Measurements from ENCODE around the gene SCARB2. TPM values are rescaled to one million over a fixed set of nuclear protein-coding genes. Genes with fewer than 3 reads are reported as not detected.
A peak's percentile ranks its signal among the peaks of the same experiment; 100 is the strongest.

Gene SCARB2
- total and polyA plus RNA-seq, 8 donors = 36.8 to 123 (median 72.4) TPM

DNA sequence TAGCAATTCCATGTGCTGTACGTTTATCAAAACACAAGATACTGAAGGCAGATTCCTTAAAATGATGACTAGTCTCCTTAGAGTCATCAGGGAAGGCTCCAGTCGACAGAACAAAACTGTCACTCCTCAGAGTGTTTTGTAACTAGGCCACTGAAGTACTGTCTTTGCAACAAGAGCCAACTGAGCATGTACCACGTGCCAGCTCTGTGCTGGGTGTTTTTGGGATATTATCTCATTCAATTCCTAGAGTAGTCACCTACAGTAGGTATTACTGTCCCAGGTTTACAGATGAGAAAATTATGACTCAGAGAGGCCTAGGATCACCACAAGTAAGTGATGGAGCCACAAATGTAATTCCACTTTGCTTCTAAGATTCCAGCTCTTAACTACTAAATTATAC lies 47.1 kb downstream of the SCARB2 start:
- no peak for DNase-seq
- Histone ChIP-seq H3K27me3 (no peaks in the 10 kb centered on the region), H3K4me1 (no peaks in the 10 kb centered on the region), H3K9me3 (no peaks in the 10 kb centered on the region), H3K36me3 (peaks cover 0 to 62% (median 9%) of the 10 kb centered on the region in 3 donors), H3K4me3 (no peak overlapping the region), H3K27ac (no peak overlapping the region)
- no peak for FAIRE-seq
- intact Hi-C loops (cut with DNase I) = no loop called here
- no peak for ATAC-seq
- TF ChIP-seq, protein P1, sequence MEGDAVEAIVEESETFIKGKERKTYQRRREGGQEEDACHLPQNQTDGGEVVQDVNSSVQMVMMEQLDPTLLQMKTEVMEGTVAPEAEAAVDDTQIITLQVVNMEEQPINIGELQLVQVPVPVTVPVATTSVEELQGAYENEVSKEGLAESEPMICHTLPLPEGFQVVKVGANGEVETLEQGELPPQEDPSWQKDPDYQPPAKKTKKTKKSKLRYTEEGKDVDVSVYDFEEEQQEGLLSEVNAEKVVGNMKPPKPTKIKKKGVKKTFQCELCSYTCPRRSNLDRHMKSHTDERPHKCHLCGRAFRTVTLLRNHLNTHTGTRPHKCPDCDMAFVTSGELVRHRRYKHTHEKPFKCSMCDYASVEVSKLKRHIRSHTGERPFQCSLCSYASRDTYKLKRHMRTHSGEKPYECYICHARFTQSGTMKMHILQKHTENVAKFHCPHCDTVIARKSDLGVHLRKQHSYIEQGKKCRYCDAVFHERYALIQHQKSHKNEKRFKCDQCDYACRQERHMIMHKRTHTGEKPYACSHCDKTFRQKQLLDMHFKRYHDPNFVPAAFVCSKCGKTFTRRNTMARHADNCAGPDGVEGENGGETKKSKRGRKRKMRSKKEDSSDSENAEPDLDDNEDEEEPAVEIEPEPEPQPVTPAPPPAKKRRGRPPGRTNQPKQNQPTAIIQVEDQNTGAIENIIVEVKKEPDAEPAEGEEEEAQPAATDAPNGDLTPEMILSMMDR (IDR thresholded peaks at IDR 0.05) = no peak
- 89 to 91% methylated on average over 3 of the region's 3 CpGs for WGBS, 2 donors

DNA sequence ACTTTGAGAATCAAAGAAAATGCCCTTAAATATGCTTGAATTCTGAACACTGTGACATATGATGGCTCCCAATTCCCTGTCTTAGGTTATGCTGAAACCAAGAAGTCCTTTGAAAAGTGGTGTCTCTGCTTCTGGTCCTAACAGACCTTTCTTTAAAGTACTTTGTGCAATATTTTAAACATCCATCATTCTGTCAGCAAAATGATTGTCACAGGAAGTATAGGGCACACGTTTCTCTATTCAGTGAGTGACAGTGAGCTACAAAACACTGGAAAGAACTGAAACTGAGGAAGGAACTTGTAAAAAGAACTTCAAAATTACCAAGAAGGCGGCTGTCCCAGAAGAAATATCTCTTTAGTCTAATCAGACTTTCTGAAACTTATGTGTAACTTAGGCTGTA lies 53.3 kb downstream of the SCARB2 start:
- Histone ChIP-seq H3K27me3 (no peaks in the 10 kb centered on the region), H3K4me3 (no peak overlapping the region), H3K4me1 (no peaks in the 10 kb centered on the region), H3K36me3 (peaks cover 0 to 52% (median 9%) of the 10 kb centered on the region in 3 donors), H3K27ac (no peak overlapping the region), H3K9me3 (no peaks in the 10 kb centered on the region)
- 52 to 63% methylated on average over 2 of the region's 2 CpGs for WGBS, 2 donors
- TF ChIP-seq, protein P1 (IDR thresholded peaks at IDR 0.05) = no peak
- ATAC-seq (no peak), FAIRE-seq (no peak), DNase-seq (no peak)
- intact Hi-C loops (cut with DNase I) = no loop called here

DNA sequence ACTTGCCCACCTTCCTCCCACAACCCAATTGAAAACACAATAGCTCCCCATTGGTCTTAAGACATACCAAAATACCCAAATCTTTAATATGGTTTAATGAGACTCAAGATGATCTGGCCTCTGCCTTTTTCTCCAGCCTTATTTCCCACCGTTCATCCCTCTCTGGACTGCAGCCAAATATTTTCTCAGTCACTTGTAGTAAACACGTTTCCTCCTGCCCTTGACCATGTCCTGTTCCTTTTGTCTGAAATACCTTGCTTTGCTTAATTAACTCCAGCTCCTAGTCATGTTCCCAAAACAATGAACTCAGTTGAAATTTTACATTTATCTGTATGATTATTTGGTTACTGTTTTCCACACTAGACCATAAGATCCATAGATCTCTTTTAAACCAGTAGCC lies 57.0 kb downstream of the SCARB2 start:
- TF ChIP-seq, protein P1 (IDR thresholded peaks at IDR 0.05) = no peak
- Histone ChIP-seq H3K27ac (peak overlapping the region in 1 of 4 donors; percentile 6), H3K4me1 (no peaks in the 10 kb centered on the region), H3K27me3 (no peaks in the 10 kb centered on the region), H3K9me3 (no peaks in the 10 kb centered on the region), H3K36me3 (peaks cover 0 to 24% (median 0%) of the 10 kb centered on the region in 3 donors), H3K4me3 (no peak overlapping the region)
- intact Hi-C loops (cut with DNase I) = no loop called here
- ATAC-seq (peak in 1 of 4 donors; percentile 54), FAIRE-seq (no peak), DNase-seq (no peak)
- WGBS, 2 donors = 2 to 5% methylated on average over 2 of the region's 2 CpGs

DNA sequence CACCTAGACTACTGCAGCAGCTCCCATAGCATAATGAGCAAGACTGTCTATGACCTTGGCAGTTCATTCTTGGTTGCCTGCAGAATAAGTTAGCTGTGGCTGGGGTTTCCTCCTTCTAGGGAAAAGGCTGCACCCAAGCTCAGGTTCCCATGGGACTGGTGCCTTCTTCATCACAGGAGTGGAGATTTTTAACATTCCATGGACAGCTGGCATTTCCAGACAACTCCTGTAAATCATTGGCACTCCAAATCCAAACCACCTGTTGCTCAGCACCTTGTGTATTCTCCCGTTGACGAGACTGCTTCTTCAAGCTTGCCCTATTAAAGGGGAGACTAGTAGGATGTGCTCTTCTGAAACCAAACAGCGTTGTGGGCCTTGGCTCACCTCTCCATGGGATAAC lies 57.6 kb downstream of the SCARB2 start:
- no peak overlapping the region for H3K27ac ChIP-seq
- ATAC-seq (peak in 1 of 4 donors; percentile 49), FAIRE-seq (no peak), DNase-seq (no peak)
- intact Hi-C loops (cut with DNase I) = no loop called here
- TF ChIP-seq, protein P1 (IDR thresholded peaks at IDR 0.05) = no peak
- H3K9me3 ChIP-seq = no peaks in the 10 kb centered on the region
- peaks cover 0 to 18% (median 0%) of the 10 kb centered on the region in 3 donors for H3K36me3 ChIP-seq
- H3K4me3 ChIP-seq = no peak overlapping the region
- no peaks in the 10 kb centered on the region for H3K4me1 ChIP-seq
- 68 to 69% methylated on average over 3 of the region's 3 CpGs for WGBS, 2 donors
- H3K27me3 ChIP-seq = no peaks in the 10 kb centered on the region

DNA sequence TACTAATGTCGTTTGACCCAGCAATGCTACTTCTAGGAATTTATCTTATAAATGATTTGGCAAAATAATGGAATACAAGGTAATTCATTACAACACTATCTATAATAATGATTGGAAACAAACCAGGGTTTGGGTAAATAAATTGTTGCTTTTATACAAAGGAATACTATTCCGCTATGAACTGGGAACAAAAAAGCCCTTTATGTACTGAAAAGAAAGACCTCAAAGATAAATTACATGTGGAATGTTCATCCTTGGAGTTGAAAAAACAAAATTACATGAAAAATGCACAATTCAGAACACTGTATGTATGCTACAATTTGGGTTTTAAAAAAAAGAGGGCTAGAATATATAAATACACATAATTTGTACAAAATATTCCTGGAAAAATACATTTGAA lies 60.3 kb downstream of the SCARB2 start:
- Histone ChIP-seq H3K4me3 (no peak overlapping the region), H3K9me3 (no peaks in the 10 kb centered on the region), H3K27ac (no peak overlapping the region), H3K36me3 (no peaks in the 10 kb centered on the region), H3K27me3 (no peaks in the 10 kb centered on the region), H3K4me1 (peaks cover 0 to 9% (median 9%) of the 10 kb centered on the region in 3 donors)
- WGBS, 2 donors = 59 to 69% methylated on average over 2 of the region's 2 CpGs
- TF ChIP-seq, protein P1 (IDR thresholded peaks at IDR 0.05) = no peak
- ATAC-seq = no peak
- DNase-seq = no peak
- intact Hi-C loops (cut with DNase I) = no loop called here
- FAIRE-seq = no peak
